OCI-LY3 (cell line): Measurements from ENCODE around the gene CRB2.

Source experiments
- CTCF ChIP-seq: fragments of 200-600, 300-600 bp; sonication (generic); IDR thresholded peaks from 2 replicates; pipeline ENCODE4 v1.5.1; 2014; ENCODE audit warnings: antibody characterized with exemption, low read length, low read depth
- EZH2phosphoT487 ChIP-seq: fragments of 200-600 bp; shearing (Covaris generic); IDR thresholded peaks from 2 replicates; pipeline ENCODE4 v1.6.1; 2018; ENCODE audit warnings: antibody characterized with exemption, mixed run types, low read depth

GRCh38 chr9:123425261-123425821, 69.3 kb downstream of the CRB2 start:
- TF ChIP-seq EZH2phosphoT487 (no peak), CTCF (no peak)
